ENCODE measurements around the gene AUH.
A peak's percentile ranks its signal among the peaks of the same experiment; 100 is the strongest.

Gene AUH

GRCh38 chr9:91258451-91258850 is 103.3 kb downstream of the AUH start:
- H3K27ac Mint-ChIP-seq, result peak overlapping the region; percentile 91
- H3K4me1 Mint-ChIP-seq (ENCODE audit: low read depth), result peaks cover 54% of the 10 kb centered on the region
- no peaks in the 10 kb centered on the region for H3K9me3 Mint-ChIP-seq
- peaks cover 40% of the 10 kb centered on the region for H3K36me3 Mint-ChIP-seq (ENCODE audit: low read depth)
- intact Hi-C loops (cut with micrococcal nuclease), result loop anchor here (2.0 kb wide), 1 partner anchor 62 kb away; no protein-coding TSS in a partner anchor
- no peaks in the 10 kb centered on the region for H3K27me3 Mint-ChIP-seq
- peak overlapping the region; percentile 48 for H3K4me3 Mint-ChIP-seq

- H3K4me3 Mint-ChIP-seq, result no peak overlapping the region
- H3K27me3 Mint-ChIP-seq, result no peaks in the 10 kb centered on the region
- intact Hi-C loops (cut with micrococcal nuclease), result no loop called here
- H3K4me1 Mint-ChIP-seq (ENCODE audit: low read depth), result peaks cover 46% of the 10 kb centered on the region
- H3K36me3 Mint-ChIP-seq (ENCODE audit: low read depth), result peaks cover 49% of the 10 kb centered on the region
- H3K9me3 Mint-ChIP-seq, result no peaks in the 10 kb centered on the region
- peak overlapping the region; percentile 91 for H3K27ac Mint-ChIP-seq
Measured at GRCh38 chr9:91256235-91256634, 105.5 kb downstream of the AUH start.

DNA sequence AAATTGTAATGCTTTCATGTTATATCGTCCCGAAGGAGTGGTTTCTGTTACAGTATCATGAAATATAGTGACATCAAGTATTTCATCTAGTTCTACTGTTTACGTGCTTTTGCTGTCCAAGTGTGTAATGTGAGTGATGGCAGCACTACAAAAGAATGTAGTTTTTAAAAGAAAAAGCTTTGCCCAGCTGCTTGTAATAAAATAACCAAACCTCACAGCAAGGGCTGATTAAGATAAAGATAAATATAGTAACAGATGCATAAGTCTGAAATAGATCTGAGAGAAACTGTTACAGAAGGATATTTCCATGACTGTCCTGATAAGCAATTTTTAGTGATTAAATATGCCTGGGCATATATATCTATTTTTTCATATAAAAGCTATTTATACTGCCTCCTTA is 106.4 kb downstream of the AUH start:
- intact Hi-C loops (cut with micrococcal nuclease), result no loop called here
- H3K36me3 Mint-ChIP-seq (ENCODE audit: low read depth), result peaks cover 40% of the 10 kb centered on the region
- H3K27ac Mint-ChIP-seq, result no peak overlapping the region
- peaks cover 37% of the 10 kb centered on the region for H3K4me1 Mint-ChIP-seq (ENCODE audit: low read depth)
- no peaks in the 10 kb centered on the region for H3K27me3 Mint-ChIP-seq
- H3K9me3 Mint-ChIP-seq, result no peaks in the 10 kb centered on the region
- H3K4me3 Mint-ChIP-seq, result no peak overlapping the region

GRCh38 chr9:91253488-91253887 is 108.2 kb downstream of the AUH start:
- Mint-ChIP-seq H3K4me1 (ENCODE audit: low read depth) (peaks cover 25% of the 10 kb centered on the region), H3K9me3 (no peaks in the 10 kb centered on the region), H3K36me3 (ENCODE audit: low read depth) (peaks cover 30% of the 10 kb centered on the region), H3K27me3 (no peaks in the 10 kb centered on the region), H3K4me3 (no peak overlapping the region), H3K27ac (no peak overlapping the region)
- intact Hi-C loops (cut with micrococcal nuclease), result no loop called here

GRCh38 chr9:91248707-91249106 is 113.0 kb downstream of the AUH start:
- intact Hi-C loops (cut with micrococcal nuclease), result no loop called here
- Mint-ChIP-seq H3K9me3 (no peaks in the 10 kb centered on the region), H3K4me3 (no peak overlapping the region), H3K27ac (no peak overlapping the region), H3K36me3 (ENCODE audit: low read depth) (peaks cover 20% of the 10 kb centered on the region), H3K4me1 (ENCODE audit: low read depth) (peaks cover 26% of the 10 kb centered on the region), H3K27me3 (no peaks in the 10 kb centered on the region)

DNA sequence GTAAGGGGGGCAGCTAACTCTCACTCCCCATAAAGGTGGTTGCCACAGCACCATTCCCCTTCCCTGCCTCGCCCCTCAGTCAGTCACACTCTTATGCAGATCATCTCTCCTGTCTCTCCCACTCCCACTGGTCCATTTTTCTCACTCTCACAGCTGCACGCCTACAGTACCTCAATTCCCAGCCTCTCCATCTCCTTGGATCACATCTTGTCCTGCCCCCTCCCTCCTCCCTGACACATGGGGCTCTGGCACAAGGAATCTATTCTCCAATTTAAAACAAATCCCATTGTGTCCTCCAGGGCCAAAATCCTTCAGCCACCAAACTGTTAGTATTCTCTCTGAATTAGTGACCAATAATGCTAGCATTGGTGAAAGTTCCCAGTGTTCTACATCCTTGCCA is 114.4 kb downstream of the AUH start:
- peak overlapping the region; percentile 4 for H3K27ac Mint-ChIP-seq
- no peaks in the 10 kb centered on the region for H3K9me3 Mint-ChIP-seq
- peaks cover 26% of the 10 kb centered on the region for H3K4me1 Mint-ChIP-seq (ENCODE audit: low read depth)
- H3K36me3 Mint-ChIP-seq (ENCODE audit: low read depth), result peaks cover 26% of the 10 kb centered on the region
- intact Hi-C loops (cut with micrococcal nuclease), result no loop called here
- no peaks in the 10 kb centered on the region for H3K27me3 Mint-ChIP-seq
- H3K4me3 Mint-ChIP-seq, result no peak overlapping the region

DNA sequence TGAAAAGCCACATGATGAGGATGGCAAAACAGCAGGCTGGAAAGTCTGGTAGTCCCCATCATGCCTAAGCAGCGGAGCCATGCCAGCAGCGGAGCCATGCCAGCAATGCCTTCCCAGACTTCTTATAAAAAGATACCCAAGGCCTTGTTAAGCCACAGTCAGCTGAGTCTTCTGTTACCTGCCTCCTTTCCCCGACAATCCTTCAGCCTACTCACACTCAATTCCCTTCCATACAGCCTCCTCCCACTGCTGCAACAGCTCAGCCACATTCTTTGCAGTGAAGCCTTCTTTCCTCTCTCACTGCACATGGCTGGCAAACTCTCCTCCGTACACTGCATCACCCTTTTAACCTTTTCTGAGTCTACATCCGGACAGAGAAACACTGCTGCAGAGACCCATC is 114.9 kb downstream of the AUH start:
- no peak overlapping the region for H3K4me3 Mint-ChIP-seq
- H3K36me3 Mint-ChIP-seq (ENCODE audit: low read depth), result peaks cover 26% of the 10 kb centered on the region
- no peaks in the 10 kb centered on the region for H3K9me3 Mint-ChIP-seq
- peaks cover 31% of the 10 kb centered on the region for H3K4me1 Mint-ChIP-seq (ENCODE audit: low read depth)
- intact Hi-C loops (cut with micrococcal nuclease), result no loop called here
- no peaks in the 10 kb centered on the region for H3K27me3 Mint-ChIP-seq
- H3K27ac Mint-ChIP-seq, result peak overlapping the region; percentile 4

- Mint-ChIP-seq H3K4me1 (ENCODE audit: low read depth) (peaks cover 31% of the 10 kb centered on the region), H3K36me3 (ENCODE audit: low read depth) (peaks cover 26% of the 10 kb centered on the region), H3K27me3 (no peaks in the 10 kb centered on the region), H3K4me3 (no peak overlapping the region), H3K9me3 (no peaks in the 10 kb centered on the region), H3K27ac (peak overlapping the region; percentile 69)
- intact Hi-C loops (cut with micrococcal nuclease), result no loop called here
Measured at GRCh38 chr9:91245431-91246313, 116.0 kb downstream of the AUH start.

GRCh38 chr9:91243029-91243428 is 118.7 kb downstream of the AUH start:
- peaks cover 31% of the 10 kb centered on the region for H3K4me1 Mint-ChIP-seq (ENCODE audit: low read depth)
- intact Hi-C loops (cut with micrococcal nuclease), result no loop called here
- no peaks in the 10 kb centered on the region for H3K9me3 Mint-ChIP-seq
- no peaks in the 10 kb centered on the region for H3K27me3 Mint-ChIP-seq
- peaks cover 26% of the 10 kb centered on the region for H3K36me3 Mint-ChIP-seq (ENCODE audit: low read depth)
- no peak overlapping the region for H3K27ac Mint-ChIP-seq
- H3K4me3 Mint-ChIP-seq, result no peak overlapping the region

DNA sequence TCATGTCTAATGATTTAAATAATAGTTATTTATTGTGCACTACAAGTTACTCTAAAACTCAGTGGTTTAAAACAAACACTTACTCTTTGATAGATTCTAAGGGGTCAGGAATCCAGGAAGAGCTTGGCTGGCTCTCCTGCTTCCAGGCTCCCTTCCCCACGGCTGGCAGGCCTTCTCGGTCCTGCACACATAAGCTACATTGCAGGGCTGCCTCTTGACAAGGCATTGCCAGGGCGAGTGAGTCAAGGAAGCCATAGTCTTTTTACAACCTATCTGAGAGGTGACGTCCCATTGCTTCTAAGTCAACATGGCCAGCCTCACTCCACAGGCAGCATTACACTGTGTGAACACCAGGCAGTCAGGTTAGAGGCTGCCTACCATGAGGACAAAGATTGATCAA is 119.8 kb downstream of the AUH start:
- H3K36me3 Mint-ChIP-seq (ENCODE audit: low read depth), result peaks cover 26% of the 10 kb centered on the region
- no peak overlapping the region for H3K27ac Mint-ChIP-seq
- H3K4me1 Mint-ChIP-seq (ENCODE audit: low read depth), result peaks cover 25% of the 10 kb centered on the region
- H3K4me3 Mint-ChIP-seq, result no peak overlapping the region
- intact Hi-C loops (cut with micrococcal nuclease), result no loop called here
- no peaks in the 10 kb centered on the region for H3K9me3 Mint-ChIP-seq
- no peaks in the 10 kb centered on the region for H3K27me3 Mint-ChIP-seq

DNA sequence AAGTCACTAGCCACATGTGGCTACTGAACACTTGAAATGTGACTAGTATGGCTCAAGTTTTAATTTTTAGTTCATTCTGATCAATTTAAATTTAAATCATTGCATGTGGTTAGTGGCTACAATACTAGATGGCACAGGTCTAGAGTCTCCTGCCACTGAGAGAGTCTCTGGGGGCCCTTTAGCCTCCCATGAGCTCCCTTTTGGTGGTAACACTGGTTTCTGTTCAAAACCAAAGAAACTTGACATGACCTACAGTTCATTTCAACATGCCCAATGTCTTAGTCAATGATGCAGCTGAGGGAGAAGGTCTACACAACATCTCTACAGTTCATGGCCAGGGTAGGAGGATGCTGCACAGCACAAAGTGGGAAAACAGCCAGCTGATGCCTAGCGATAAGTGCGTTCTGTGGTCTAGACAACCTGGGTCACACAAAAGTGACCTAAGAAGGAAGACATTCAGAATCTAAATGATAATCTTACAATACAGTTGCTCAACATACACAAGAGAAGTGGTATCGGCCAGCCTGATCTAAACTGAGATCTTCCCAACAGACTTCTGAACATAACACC is 121.0 kb downstream of the AUH start:
- H3K4me1 Mint-ChIP-seq (ENCODE audit: low read depth), result peaks cover 14% of the 10 kb centered on the region
- peaks cover 26% of the 10 kb centered on the region for H3K36me3 Mint-ChIP-seq (ENCODE audit: low read depth)
- no peak overlapping the region for H3K4me3 Mint-ChIP-seq
- no peaks in the 10 kb centered on the region for H3K9me3 Mint-ChIP-seq
- intact Hi-C loops (cut with micrococcal nuclease), result no loop called here
- no peak overlapping the region for H3K27ac Mint-ChIP-seq
- no peaks in the 10 kb centered on the region for H3K27me3 Mint-ChIP-seq

- Mint-ChIP-seq H3K27ac (no peak overlapping the region), H3K4me1 (ENCODE audit: low read depth) (peaks cover 5% of the 10 kb centered on the region), H3K36me3 (ENCODE audit: low read depth) (peaks cover 21% of the 10 kb centered on the region)
Measured at GRCh38 chr9:91239367-91240111, 122.2 kb downstream of the AUH start.

GRCh38 chr9:91234523-91234922 is 127.2 kb downstream of the AUH start:
- Mint-ChIP-seq H3K27me3 (peaks cover 2% of the 10 kb centered on the region), H3K4me3 (no peak overlapping the region)

More at GRCh38 chr9:91239367-91240111, 122.2 kb downstream of the AUH start:
- intact Hi-C loops (cut with micrococcal nuclease), result no loop called here
- Mint-ChIP-seq H3K27me3 (peaks cover 2% of the 10 kb centered on the region), H3K9me3 (no peaks in the 10 kb centered on the region), H3K4me3 (no peak overlapping the region)

DNA sequence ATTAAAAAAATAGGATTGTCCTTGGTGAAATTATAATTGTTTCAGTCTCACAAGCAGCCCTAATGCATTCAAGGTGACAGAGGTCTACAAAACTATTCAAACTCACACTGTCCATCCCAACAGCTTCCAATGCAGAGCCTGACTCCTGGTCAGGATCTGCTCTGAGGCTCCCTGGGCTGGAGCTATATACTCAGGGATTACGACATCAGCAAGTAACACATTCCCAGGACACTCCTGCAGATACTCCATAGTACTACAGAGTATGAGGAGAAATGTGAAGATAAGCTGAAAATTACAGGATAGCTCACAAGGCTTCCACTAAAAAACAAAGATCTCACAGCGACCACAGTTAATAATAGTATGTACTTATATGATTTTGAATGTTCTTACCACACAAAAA is 130.1 kb downstream of the AUH start:
- Mint-ChIP-seq H3K4me1 (ENCODE audit: low read depth) (no peaks in the 10 kb centered on the region), H3K27ac (no peak overlapping the region), H3K36me3 (ENCODE audit: low read depth) (peaks cover 32% of the 10 kb centered on the region), H3K9me3 (no peaks in the 10 kb centered on the region), H3K4me3 (no peak overlapping the region), H3K27me3 (peaks cover 2% of the 10 kb centered on the region)
- intact Hi-C loops (cut with micrococcal nuclease), result no loop called here

More at GRCh38 chr9:91234523-91234922, 127.2 kb downstream of the AUH start:
- no peak overlapping the region for H3K27ac Mint-ChIP-seq
- H3K4me1 Mint-ChIP-seq (ENCODE audit: low read depth), result no peaks in the 10 kb centered on the region
- intact Hi-C loops (cut with micrococcal nuclease), result no loop called here
- H3K36me3 Mint-ChIP-seq (ENCODE audit: low read depth), result peaks cover 32% of the 10 kb centered on the region
- H3K9me3 Mint-ChIP-seq, result no peaks in the 10 kb centered on the region
